ENCODE results near the gene KCNA10. TPM values are rescaled to one million over a fixed set of nuclear protein-coding genes. Genes with fewer than 3 reads are reported as not detected.

KCNA10 gene
- total and polyA plus RNA-seq, 8 donors, result not detected

- no peaks in the 10 kb centered on the region for H3K9me3 ChIP-seq
- no peak for TF ChIP-seq CTCF (IDR thresholded peaks at IDR 0.05)
These were observed 28.1 kb downstream of the KCNA10 start for GRCh38 chr1:110490791-110491451.

GRCh38 chr1:110489973-110490542, 28.9 kb downstream of the KCNA10 start:
- Histone ChIP-seq H3K27me3 (peaks cover 0 to 6% of the 10 kb centered on the region in 2 donors), H3K9me3 (no peaks in the 10 kb centered on the region), H3K4me1 (no peaks in the 10 kb centered on the region), H3K27ac (no peak overlapping the region), H3K4me3 (no peak overlapping the region), H3K36me3 (no peaks in the 10 kb centered on the region)
- ATAC-seq (no peak), DNase-seq (no peak)
- no peak for TF ChIP-seq CTCF (IDR thresholded peaks at IDR 0.05)
- intact Hi-C loops (cut with DNase I), result no loop called here

More at GRCh38 chr1:110490791-110491451, 28.1 kb downstream of the KCNA10 start:
- H3K4me3 ChIP-seq, result no peak overlapping the region
- H3K27me3 ChIP-seq, result no peaks in the 10 kb centered on the region
- H3K27ac ChIP-seq, result no peak overlapping the region
- intact Hi-C loops (cut with DNase I), result no loop called here
- DNase-seq (no peak), ATAC-seq (no peak)
- H3K4me1 ChIP-seq, result no peaks in the 10 kb centered on the region
- H3K36me3 ChIP-seq, result no peaks in the 10 kb centered on the region

GRCh38 chr1:110489406-110489805, 29.6 kb downstream of the KCNA10 start:
- DNase-seq, result no peak
- ATAC-seq, result no peak
- Histone ChIP-seq H3K4me3 (no peak overlapping the region), H3K4me1 (no peaks in the 10 kb centered on the region), H3K36me3 (no peaks in the 10 kb centered on the region), H3K9me3 (no peaks in the 10 kb centered on the region), H3K27ac (no peak overlapping the region), H3K27me3 (peaks cover 0 to 7% of the 10 kb centered on the region in 2 donors)
- TF ChIP-seq CTCF (IDR thresholded peaks at IDR 0.05), result no peak
- intact Hi-C loops (cut with DNase I), result no loop called here

- ATAC-seq, result no peak
- DNase-seq, result no peak
- Histone ChIP-seq H3K4me1 (no peaks in the 10 kb centered on the region), H3K36me3 (no peaks in the 10 kb centered on the region), H3K4me3 (no peak overlapping the region), H3K27me3 (peaks cover 0 to 12% of the 10 kb centered on the region in 2 donors), H3K27ac (no peak overlapping the region), H3K9me3 (no peaks in the 10 kb centered on the region)
- intact Hi-C loops (cut with DNase I), result no loop called here
- no peak for TF ChIP-seq CTCF (IDR thresholded peaks at IDR 0.05)
These were observed 30.1 kb downstream of the KCNA10 start for GRCh38 chr1:110488867-110489266.

- H3K4me1 ChIP-seq, result peaks cover 0 to under 1% of the 10 kb centered on the region in 2 donors
- no peaks in the 10 kb centered on the region for H3K9me3 ChIP-seq
- peaks cover 0 to 19% of the 10 kb centered on the region in 2 donors for H3K27me3 ChIP-seq
- ATAC-seq, result no peak
- intact Hi-C loops (cut with DNase I), result no loop called here
- H3K4me3 ChIP-seq, result no peak overlapping the region
- no peak for DNase-seq
- no peak for TF ChIP-seq CTCF (IDR thresholded peaks at IDR 0.05)
- H3K27ac ChIP-seq, result no peak overlapping the region
- H3K36me3 ChIP-seq, result no peaks in the 10 kb centered on the region
These were observed 30.8 kb downstream of the KCNA10 start for GRCh38 chr1:110488161-110488560.
